ENCODE results near the gene CD40.

DNA sequence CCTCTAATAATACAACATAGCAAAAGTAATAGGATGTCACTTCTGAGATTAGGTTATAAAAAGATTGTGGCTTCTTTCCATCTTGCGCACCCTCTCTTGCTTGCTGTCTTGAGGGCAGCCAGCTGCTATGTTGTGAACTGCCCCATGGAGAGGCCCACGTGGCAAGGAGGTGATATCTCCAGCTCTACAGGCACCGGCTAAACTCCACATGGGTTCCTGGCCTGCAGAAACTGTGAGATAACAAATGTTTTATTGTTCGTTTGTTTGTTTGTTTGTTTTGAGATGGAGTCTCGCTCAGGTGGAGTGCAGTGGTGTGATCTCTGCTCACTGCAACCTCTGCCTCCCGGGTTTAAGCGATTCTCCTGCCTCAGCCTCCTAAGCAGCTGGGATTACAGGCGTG is 38.0 kb downstream of the CD40 start:
- no peak for TF ChIP-seq FOS (IDR thresholded peaks at IDR 0.05; ENCODE audit: low read depth, low read length)
- no peak for TF ChIP-seq SMC3 (IDR thresholded peaks at IDR 0.05; ENCODE audit: low read depth, low read length)
- TF ChIP-seq, protein P1, sequence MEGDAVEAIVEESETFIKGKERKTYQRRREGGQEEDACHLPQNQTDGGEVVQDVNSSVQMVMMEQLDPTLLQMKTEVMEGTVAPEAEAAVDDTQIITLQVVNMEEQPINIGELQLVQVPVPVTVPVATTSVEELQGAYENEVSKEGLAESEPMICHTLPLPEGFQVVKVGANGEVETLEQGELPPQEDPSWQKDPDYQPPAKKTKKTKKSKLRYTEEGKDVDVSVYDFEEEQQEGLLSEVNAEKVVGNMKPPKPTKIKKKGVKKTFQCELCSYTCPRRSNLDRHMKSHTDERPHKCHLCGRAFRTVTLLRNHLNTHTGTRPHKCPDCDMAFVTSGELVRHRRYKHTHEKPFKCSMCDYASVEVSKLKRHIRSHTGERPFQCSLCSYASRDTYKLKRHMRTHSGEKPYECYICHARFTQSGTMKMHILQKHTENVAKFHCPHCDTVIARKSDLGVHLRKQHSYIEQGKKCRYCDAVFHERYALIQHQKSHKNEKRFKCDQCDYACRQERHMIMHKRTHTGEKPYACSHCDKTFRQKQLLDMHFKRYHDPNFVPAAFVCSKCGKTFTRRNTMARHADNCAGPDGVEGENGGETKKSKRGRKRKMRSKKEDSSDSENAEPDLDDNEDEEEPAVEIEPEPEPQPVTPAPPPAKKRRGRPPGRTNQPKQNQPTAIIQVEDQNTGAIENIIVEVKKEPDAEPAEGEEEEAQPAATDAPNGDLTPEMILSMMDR (conservative IDR thresholded peaks at IDR 0.05; ENCODE audit: low read depth, low read length): no peak
- TF ChIP-seq, protein P2, sequence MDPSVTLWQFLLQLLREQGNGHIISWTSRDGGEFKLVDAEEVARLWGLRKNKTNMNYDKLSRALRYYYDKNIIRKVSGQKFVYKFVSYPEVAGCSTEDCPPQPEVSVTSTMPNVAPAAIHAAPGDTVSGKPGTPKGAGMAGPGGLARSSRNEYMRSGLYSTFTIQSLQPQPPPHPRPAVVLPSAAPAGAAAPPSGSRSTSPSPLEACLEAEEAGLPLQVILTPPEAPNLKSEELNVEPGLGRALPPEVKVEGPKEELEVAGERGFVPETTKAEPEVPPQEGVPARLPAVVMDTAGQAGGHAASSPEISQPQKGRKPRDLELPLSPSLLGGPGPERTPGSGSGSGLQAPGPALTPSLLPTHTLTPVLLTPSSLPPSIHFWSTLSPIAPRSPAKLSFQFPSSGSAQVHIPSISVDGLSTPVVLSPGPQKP (IDR thresholded peaks at IDR 0.05; ENCODE audit: borderline replicate concordance, low read depth, low read length): no peak
- no peak for TF ChIP-seq MAZ (IDR thresholded peaks at IDR 0.05; ENCODE audit: borderline replicate concordance, low read depth, low read length)
- no peak for TF ChIP-seq POLR2A (IDR thresholded peaks at IDR 0.05; ENCODE audit: low read depth, low read length)
- no peak for TF ChIP-seq MAFK (IDR thresholded peaks at IDR 0.05; ENCODE audit: low read depth, low read length)
- TF ChIP-seq CEBPB (IDR thresholded peaks at IDR 0.05; ENCODE audit: low read depth, low read length): no peak
- no peak for TF ChIP-seq CHD1 (IDR thresholded peaks at IDR 0.05; ENCODE audit: low read depth, low read length)
- no peak for TF ChIP-seq BHLHE40 (IDR thresholded peaks at IDR 0.05; ENCODE audit: low read depth, low read length)
- TF ChIP-seq, protein P3, sequence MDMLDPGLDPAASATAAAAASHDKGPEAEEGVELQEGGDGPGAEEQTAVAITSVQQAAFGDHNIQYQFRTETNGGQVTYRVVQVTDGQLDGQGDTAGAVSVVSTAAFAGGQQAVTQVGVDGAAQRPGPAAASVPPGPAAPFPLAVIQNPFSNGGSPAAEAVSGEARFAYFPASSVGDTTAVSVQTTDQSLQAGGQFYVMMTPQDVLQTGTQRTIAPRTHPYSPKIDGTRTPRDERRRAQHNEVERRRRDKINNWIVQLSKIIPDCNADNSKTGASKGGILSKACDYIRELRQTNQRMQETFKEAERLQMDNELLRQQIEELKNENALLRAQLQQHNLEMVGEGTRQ (IDR thresholded peaks at IDR 0.05; ENCODE audit: low read depth, low read length): no peak
- TF ChIP-seq RAD21 (IDR thresholded peaks at IDR 0.05; ENCODE audit: low read length): no peak

All from IMR-90 (cell line).